Naive B cell (primary cell): ENCODE results near the gene POMGNT1. TPM values are rescaled to one million over a fixed set of nuclear protein-coding genes. Genes with fewer than 3 reads are reported as not detected.
A peak's percentile ranks its signal among the peaks of the same experiment; 100 is the strongest.
"Not testable (repeated sequence)": the region's sequence is repeated elsewhere in the genome, so short reads cannot be mapped to it uniquely, and the experiment has no call there.

Source experiments
- ATAC-seq, 2 donors: fragments of 150-1000 bp; cut with Tn5 transposase; 2 replicates each; pipeline ENCODE4 v1.10.0; 2021; ENCODE audit warnings: low read depth in 2 of 2, mild to moderate bottlenecking in 2 of 2, moderate library complexity in 2 of 2
- DNase-seq: peaks from one replicate; pipeline ENCODE4 v3.0.0; 2022
- H3K27ac Mint-ChIP-seq, 6 donors: one replicate each; pipeline ENCODE4 v1.8.0; 2020 to 2022; ENCODE audit warnings: mild to moderate bottlenecking in 6 of 6, mixed read lengths in 6 of 6, moderate library complexity in 5 of 6, inconsistent platforms in 2 of 6
- H3K27me3 Mint-ChIP-seq, 3 donors: one replicate each; pipeline ENCODE4 v1.8.0; 2021 to 2022; ENCODE audit warnings: mixed read lengths in 3 of 3, mild to moderate bottlenecking in 1 of 3
- H3K36me3 Mint-ChIP-seq, 2 donors: one replicate each; pipeline ENCODE4 v1.8.0; 2020 to 2022; ENCODE audit warnings: mixed read lengths in 2 of 2, inconsistent platforms in 1 of 2, mild to moderate bottlenecking in 1 of 2
- H3K4me1 Mint-ChIP-seq, 3 donors: one replicate each; pipeline ENCODE4 v1.8.0; 2020 to 2022; ENCODE audit warnings: mixed read lengths in 3 of 3, inconsistent platforms in 1 of 3, mild to moderate bottlenecking in 1 of 3, moderate library complexity in 1 of 3
- H3K4me3 Mint-ChIP-seq, 8 donors: one replicate each; pipeline ENCODE4 v1.8.0; 2020 to 2022; ENCODE audit warnings: mild to moderate bottlenecking in 8 of 8, mixed read lengths in 8 of 8, moderate library complexity in 8 of 8, inconsistent platforms in 2 of 8
- H3K9me3 Mint-ChIP-seq, 7 donors: one replicate each; pipeline ENCODE4 v1.8.0; 2020 to 2022; ENCODE audit warnings: mixed read lengths in 7 of 7, mild to moderate bottlenecking in 5 of 7, inconsistent platforms in 2 of 7, moderate library complexity in 1 of 7
- polyA plus RNA-seq, 6 donors: library from polyadenylated mRNA; unstranded; fragments of 300-500 nt; fragmentation: Illumina TruSeq; gene quantifications; one replicate each; pipeline ENCODE4 v1.2.3, GENCODE V29; 2021; ENCODE audit warnings: low read depth in 6 of 6

Gene POMGNT1
- 10 to 100 TPM in 5 of 6 donors, 1 to 10 TPM in 1; 4.2 to 26.6 (median 20.0) TPM for polyA plus RNA-seq

GRCh38 chr1:46197964-46198811, at the start of gene POMGNT1:
Gene POMGNT1, minus strand, starts transcription at chr1:46198434. Its CDS starts 613 bp downstream, at chr1:46197821.
- Mint-ChIP-seq H3K4me3 (peak within 1 kb of the TSS; percentile 70 to 89 (median 83)), H3K27me3 (peaks cover 6 to 8% (median 7%) of the 10 kb centered on the region in 3 donors), H3K27ac (peak within 1 kb of the TSS; percentile 27 to 92 (median 58)), H3K36me3 (peaks cover 0 to 8% of the 10 kb centered on the region in 2 donors), H3K4me1 (peaks cover 15 to 37% (median 18%) of the 10 kb centered on the region in 3 donors), H3K9me3 (no peaks in the 10 kb centered on the region)
- ATAC-seq (peak; percentile 91 to 94), DNase-seq (peak; percentile 73)

DNA sequence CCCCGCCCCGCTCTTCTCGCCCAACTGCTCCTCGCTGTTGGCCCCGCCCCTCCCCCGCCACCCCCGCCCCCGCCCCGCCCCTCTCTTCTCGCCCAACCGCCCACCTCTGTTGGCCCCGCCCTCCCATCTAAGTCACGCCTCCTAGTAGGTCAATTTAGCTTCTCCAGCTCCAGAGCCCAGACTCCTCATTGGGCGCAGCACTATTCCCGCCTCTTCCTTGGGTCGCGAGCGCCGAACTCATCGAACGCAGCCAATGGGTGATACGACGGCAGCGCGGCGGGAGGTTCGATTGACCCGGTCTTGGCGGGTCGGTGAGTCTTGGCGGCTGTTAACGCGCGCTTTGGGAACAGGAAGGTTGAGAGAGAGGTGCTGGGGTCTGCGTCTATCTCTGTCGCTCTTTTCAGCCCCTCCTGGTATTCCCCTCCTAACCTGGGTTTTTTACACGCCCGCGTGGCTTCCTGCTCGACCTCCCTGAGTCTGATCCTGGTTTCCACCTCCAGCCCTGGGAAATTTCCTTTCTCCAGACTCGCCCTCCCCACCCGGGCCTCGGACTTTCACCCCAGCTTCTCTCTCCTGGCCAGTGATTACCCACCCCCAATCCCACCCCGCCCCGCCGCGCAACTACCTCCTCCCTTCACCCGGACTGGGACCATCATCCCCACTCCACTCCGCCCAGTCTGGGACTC, 49.3 kb upstream of the POMGNT1 start, which contains the start of gene RAD54L:
Gene RAD54L, plus strand, starts transcription at position 328 of the 686 bp plus-strand sequence. CDS start 643 bp downstream, outside the sequence.
- peaks cover 21 to 25% (median 22%) of the 10 kb centered on the region in 3 donors for H3K4me1 Mint-ChIP-seq
- ATAC-seq (peak; percentile 89 to 92), DNase-seq (peak; percentile 93)
- no peaks in the 10 kb centered on the region for H3K9me3 Mint-ChIP-seq
- peak within 1 kb of the TSS; percentile 72 to 96 (median 92) for H3K27ac Mint-ChIP-seq
- H3K36me3 Mint-ChIP-seq = no peaks in the 10 kb centered on the region
- peak within 1 kb of the TSS; percentile 76 to 97 (median 94) for H3K4me3 Mint-ChIP-seq
- H3K27me3 Mint-ChIP-seq = no peaks in the 10 kb centered on the region

- H3K36me3 Mint-ChIP-seq = no peaks in the 10 kb centered on the region
- DNase-seq (no peak), ATAC-seq (peak; percentile 32 to 60)
- peaks cover 21 to 25% (median 22%) of the 10 kb centered on the region in 3 donors for H3K4me1 Mint-ChIP-seq
- no peaks in the 10 kb centered on the region for H3K9me3 Mint-ChIP-seq
- H3K27ac Mint-ChIP-seq = peak overlapping the region; percentile 44 to 96 (median 82)
- peak overlapping the region; percentile 76 to 97 (median 93) for H3K4me3 Mint-ChIP-seq
- H3K27me3 Mint-ChIP-seq = no peaks in the 10 kb centered on the region
Observed at GRCh38 chr1:46246548-46247435, 48.6 kb upstream of the POMGNT1 start.

- H3K27ac Mint-ChIP-seq = not testable (repeated sequence)
- H3K4me3 Mint-ChIP-seq = peak overlapping the region in 3 of 8 donors; percentile 29 to 95 (median 78)
Observed at GRCh38 chr1:46246136-46246535, 47.9 kb upstream of the POMGNT1 start.

DNA sequence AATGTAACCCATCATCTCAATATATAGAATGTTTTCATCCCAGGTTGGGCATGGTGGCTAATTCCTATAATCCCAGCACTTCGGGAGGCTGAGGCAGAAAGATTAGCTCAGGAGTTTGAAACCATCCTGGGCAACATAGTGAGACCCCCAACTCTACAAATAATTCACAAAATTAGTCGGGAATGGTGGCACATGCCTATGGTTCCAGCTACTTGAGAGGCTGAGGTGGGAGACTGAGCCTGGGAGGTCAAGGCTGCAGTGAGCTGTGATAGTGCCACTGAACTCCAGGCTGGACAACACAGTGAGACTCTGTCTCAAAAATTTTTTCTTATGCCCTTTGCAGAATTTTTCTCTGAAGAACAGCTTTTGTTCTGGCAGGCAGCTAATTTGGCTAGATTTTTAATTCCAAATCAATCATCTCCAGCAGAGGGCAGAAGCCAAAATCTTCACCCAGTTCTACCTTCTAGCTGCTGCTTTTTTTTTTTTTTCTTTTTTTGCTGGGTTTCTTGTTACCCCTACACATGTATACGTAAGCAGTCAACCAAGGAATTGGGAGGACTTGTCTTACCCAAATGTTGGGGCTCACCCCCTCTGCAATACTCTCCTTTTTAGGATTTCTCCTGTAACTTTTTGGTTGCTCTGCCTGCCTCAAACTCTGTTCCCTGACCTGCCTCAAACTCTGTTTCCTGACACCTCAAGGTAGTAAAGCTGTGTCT, 46.6 kb upstream of the POMGNT1 start:
- ATAC-seq = no peak
- peak overlapping the region in 1 of 8 donors; percentile 51 for H3K4me3 Mint-ChIP-seq
- H3K9me3 Mint-ChIP-seq = peaks cover 0 to under 1% (median 0%) of the 10 kb centered on the region in 7 donors
- no peaks in the 10 kb centered on the region for H3K27me3 Mint-ChIP-seq
- no peaks in the 10 kb centered on the region for H3K36me3 Mint-ChIP-seq
- H3K4me1 Mint-ChIP-seq = peaks cover 21 to 25% (median 22%) of the 10 kb centered on the region in 3 donors
- peak overlapping the region in 1 of 6 donors; percentile 76 for H3K27ac Mint-ChIP-seq
- DNase-seq = peak; percentile 16

More at GRCh38 chr1:46246136-46246535, 47.9 kb upstream of the POMGNT1 start:
- ATAC-seq, H3K9me3 Mint-ChIP-seq, DNase-seq, H3K27me3 Mint-ChIP-seq, H3K36me3 Mint-ChIP-seq: not testable (repeated sequence)
- peaks cover 21 to 25% (median 22%) of the 10 kb centered on the region in 3 donors for H3K4me1 Mint-ChIP-seq

GRCh38 chr1:46243831-46244230, 45.6 kb upstream of the POMGNT1 start:
- not testable (repeated sequence) for H3K9me3 Mint-ChIP-seq, H3K4me3 Mint-ChIP-seq, ATAC-seq, H3K27ac Mint-ChIP-seq, H3K36me3 Mint-ChIP-seq, DNase-seq, H3K27me3 Mint-ChIP-seq
- H3K4me1 Mint-ChIP-seq = peaks cover 21 to 22% (median 21%) of the 10 kb centered on the region in 3 donors

DNA sequence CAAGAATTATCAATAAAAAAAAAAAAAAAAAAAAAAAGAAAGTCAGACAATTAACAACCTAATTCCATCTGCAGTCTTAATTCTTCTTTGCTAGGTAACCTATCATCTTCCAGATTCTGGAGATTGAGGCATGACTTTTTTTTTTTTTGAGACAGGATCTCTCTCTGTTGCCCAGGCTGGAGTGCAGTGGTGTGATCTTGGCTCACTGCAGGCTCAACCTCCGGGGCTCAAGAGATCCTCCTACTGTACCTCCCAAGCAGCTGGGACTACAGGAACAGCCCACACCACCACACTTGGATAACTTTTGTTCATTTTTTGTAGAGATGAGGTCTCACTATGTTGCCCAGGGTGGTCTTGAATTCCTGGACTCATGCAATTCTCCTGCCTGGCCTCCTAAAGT, 44.7 kb upstream of the POMGNT1 start:
- H3K27ac Mint-ChIP-seq = no peak overlapping the region
- H3K9me3 Mint-ChIP-seq = peaks cover 0 to 13% (median 7%) of the 10 kb centered on the region in 7 donors
- H3K27me3 Mint-ChIP-seq = no peaks in the 10 kb centered on the region
- H3K4me1 Mint-ChIP-seq = peaks cover 14 to 18% (median 16%) of the 10 kb centered on the region in 3 donors
- ATAC-seq = no peak
- no peak for DNase-seq
- H3K36me3 Mint-ChIP-seq = no peaks in the 10 kb centered on the region
- H3K4me3 Mint-ChIP-seq = no peak overlapping the region

- not testable (repeated sequence) for H3K27me3 Mint-ChIP-seq, DNase-seq, H3K36me3 Mint-ChIP-seq, H3K27ac Mint-ChIP-seq, H3K4me1 Mint-ChIP-seq, ATAC-seq, H3K4me3 Mint-ChIP-seq
- peaks cover 0 to 18% (median 12%) of the 10 kb centered on the region in 7 donors for H3K9me3 Mint-ChIP-seq
Observed at GRCh38 chr1:46241733-46242132, 43.5 kb upstream of the POMGNT1 start.

DNA sequence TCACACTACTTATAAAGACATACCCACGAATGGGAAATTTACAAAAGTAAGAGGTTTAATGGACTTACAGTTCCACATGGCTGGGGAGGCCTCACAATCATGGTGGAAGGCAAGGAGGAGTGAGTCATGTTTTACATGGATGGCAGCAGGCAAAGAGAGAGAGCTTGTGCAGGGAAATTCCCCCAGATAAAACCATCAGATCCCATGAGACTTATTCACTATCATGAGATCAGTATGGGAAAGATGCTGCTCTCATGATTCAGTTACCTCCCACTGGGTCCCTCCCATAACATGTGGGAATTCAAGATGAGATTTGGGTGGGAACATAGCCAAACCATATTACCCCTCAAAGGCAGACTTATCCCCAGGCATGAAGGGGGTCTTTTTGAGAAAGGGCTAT, 40.6 kb upstream of the POMGNT1 start:
- DNase-seq, H3K27me3 Mint-ChIP-seq, ATAC-seq, H3K27ac Mint-ChIP-seq, H3K4me1 Mint-ChIP-seq, H3K4me3 Mint-ChIP-seq, H3K36me3 Mint-ChIP-seq: not testable (repeated sequence)
- peaks cover 0 to 22% (median 13%) of the 10 kb centered on the region in 7 donors for H3K9me3 Mint-ChIP-seq

GRCh38 chr1:46236882-46237281, 38.6 kb upstream of the POMGNT1 start:
- H3K36me3 Mint-ChIP-seq = no peaks in the 10 kb centered on the region
- H3K9me3 Mint-ChIP-seq = peaks cover 0 to 22% (median 13%) of the 10 kb centered on the region in 7 donors
- no peaks in the 10 kb centered on the region for H3K4me1 Mint-ChIP-seq
- DNase-seq (no peak), ATAC-seq (no peak)
- H3K27me3 Mint-ChIP-seq = no peaks in the 10 kb centered on the region
- no peak overlapping the region for H3K27ac Mint-ChIP-seq
- peak overlapping the region in 1 of 8 donors; percentile 22 for H3K4me3 Mint-ChIP-seq

DNA sequence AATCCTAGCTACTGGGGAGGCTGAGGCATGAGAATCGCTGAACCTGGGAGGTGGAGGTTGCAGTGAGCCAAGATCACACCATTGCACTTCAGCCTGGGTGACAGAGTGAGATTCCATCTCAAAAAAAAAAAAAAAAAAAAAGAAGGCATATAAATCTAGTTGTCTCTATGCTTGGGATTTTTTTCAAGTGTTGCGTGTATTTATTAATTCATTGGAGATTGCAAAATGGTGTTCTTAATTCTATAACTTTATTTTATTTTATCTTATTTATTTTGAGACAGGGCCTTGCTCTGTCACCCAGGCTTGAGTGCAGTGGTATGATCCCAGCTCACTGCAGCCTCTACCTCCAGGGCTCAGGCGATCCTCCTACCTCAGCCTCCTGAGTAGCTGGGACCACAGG, 33.0 kb upstream of the POMGNT1 start:
- H3K27ac Mint-ChIP-seq, H3K4me1 Mint-ChIP-seq, DNase-seq, H3K27me3 Mint-ChIP-seq, H3K9me3 Mint-ChIP-seq, H3K4me3 Mint-ChIP-seq, ATAC-seq, H3K36me3 Mint-ChIP-seq: not testable (repeated sequence)

DNA sequence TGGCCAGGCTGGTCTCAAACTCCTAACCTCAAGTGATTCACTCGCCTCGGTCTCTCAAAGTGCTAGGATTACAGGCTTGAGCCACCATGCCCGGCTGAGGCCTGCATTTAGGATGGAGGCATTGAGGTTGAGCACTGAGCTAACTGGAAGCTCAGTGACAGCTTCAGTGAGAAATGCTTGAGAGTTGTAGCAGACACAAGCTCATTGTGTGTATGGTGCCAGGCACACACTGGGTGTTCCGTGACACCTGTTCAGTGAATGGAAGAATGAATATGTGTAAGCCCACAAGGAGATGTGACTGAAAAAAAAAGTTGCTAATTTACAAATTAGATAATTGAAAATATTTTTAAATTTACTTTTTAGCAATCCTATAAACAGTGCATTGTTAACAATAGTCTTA, 26.7 kb upstream of the POMGNT1 start:
- no peaks in the 10 kb centered on the region for H3K27me3 Mint-ChIP-seq
- no peaks in the 10 kb centered on the region for H3K36me3 Mint-ChIP-seq
- ATAC-seq (no peak), DNase-seq (no peak)
- H3K27ac Mint-ChIP-seq = no peak overlapping the region
- H3K4me1 Mint-ChIP-seq = peaks cover 0 to 6% (median 6%) of the 10 kb centered on the region in 3 donors
- H3K4me3 Mint-ChIP-seq = no peak overlapping the region
- no peaks in the 10 kb centered on the region for H3K9me3 Mint-ChIP-seq
